ENCODE measurements around the gene PAQR9.

Gene PAQR9

GRCh38 chr3:142940472-142940871, 23.0 kb downstream of the PAQR9 start:
- no peak overlapping the region for H2AK5ac ChIP-seq (ENCODE audit: low read length)
- H3K56ac ChIP-seq (ENCODE audit: low read length): no peak overlapping the region
- no peak overlapping the region for H3K23ac ChIP-seq (ENCODE audit: low read length)
- H3K27me3 ChIP-seq (ENCODE audit: insufficient read depth, low read length, poor library complexity): no peaks in the 10 kb centered on the region
- no peaks in the 10 kb centered on the region for H3K79me1 ChIP-seq (ENCODE audit: low read length)
- WGBS (ENCODE audit: extremely low coverage, insufficient coverage, low lambda C conversion rate): no CpG with 5 or more reads among the region's 4 CpGs
- no peak overlapping the region for H4K5ac ChIP-seq (ENCODE audit: low read length)
- H3K4me1 ChIP-seq (ENCODE audit: control insufficient read depth, low read depth, low read length): no peaks in the 10 kb centered on the region
- H3K4me3 ChIP-seq (ENCODE audit: low read length): no peak overlapping the region
- no peak overlapping the region for H3K4ac ChIP-seq (ENCODE audit: low read depth, low read length)
- H3K36me3 ChIP-seq (ENCODE audit: control insufficient read depth, insufficient read depth, low read length): no peaks in the 10 kb centered on the region
- no peak overlapping the region for H3K4me2 ChIP-seq (ENCODE audit: low read length)
- H3K18ac ChIP-seq (ENCODE audit: low read length): no peak overlapping the region
- H3K9ac ChIP-seq (ENCODE audit: low read length): no peak overlapping the region
- no peak overlapping the region for H2BK120ac ChIP-seq (ENCODE audit: low read depth, low read length)
- DNase-seq: peak; percentile 13
- no peak overlapping the region for H4K8ac ChIP-seq (ENCODE audit: low read depth, low read length)
- H2BK15ac ChIP-seq (replicated peaks; ENCODE audit: low read depth): no peak overlapping the region
- no peaks in the 10 kb centered on the region for H3K79me2 ChIP-seq (ENCODE audit: control insufficient read depth, insufficient read depth, low read length)
- no peak overlapping the region for H2BK5ac ChIP-seq (ENCODE audit: low read length)
- H3K27ac ChIP-seq (ENCODE audit: low read depth, low read length): no peak overlapping the region

GRCh38 chr3:142940000-142940399, 23.5 kb downstream of the PAQR9 start:
- no peak overlapping the region for H3K18ac ChIP-seq (ENCODE audit: low read length)
- H3K4me1 ChIP-seq (ENCODE audit: control insufficient read depth, low read depth, low read length): no peaks in the 10 kb centered on the region
- H3K56ac ChIP-seq (ENCODE audit: low read length): no peak overlapping the region
- H3K36me3 ChIP-seq (ENCODE audit: control insufficient read depth, insufficient read depth, low read length): no peaks in the 10 kb centered on the region
- no peak overlapping the region for H4K8ac ChIP-seq (ENCODE audit: low read depth, low read length)
- H3K27ac ChIP-seq (ENCODE audit: low read depth, low read length): no peak overlapping the region
- H2BK120ac ChIP-seq (ENCODE audit: low read depth, low read length): no peak overlapping the region
- WGBS (ENCODE audit: extremely low coverage, insufficient coverage, low lambda C conversion rate): no CpG with 5 or more reads among the region's 1 CpG
- no peaks in the 10 kb centered on the region for H3K27me3 ChIP-seq (ENCODE audit: insufficient read depth, low read length, poor library complexity)
- no peak overlapping the region for H3K4me3 ChIP-seq (ENCODE audit: low read length)
- H3K79me1 ChIP-seq (ENCODE audit: low read length): no peaks in the 10 kb centered on the region
- no peak overlapping the region for H2AK5ac ChIP-seq (ENCODE audit: low read length)
- H3K23ac ChIP-seq (ENCODE audit: low read length): no peak overlapping the region
- no peak overlapping the region for H2BK5ac ChIP-seq (ENCODE audit: low read length)
- no peak overlapping the region for H3K4ac ChIP-seq (ENCODE audit: low read depth, low read length)
- no peak overlapping the region for H4K5ac ChIP-seq (ENCODE audit: low read length)
- no peak overlapping the region for H2BK15ac ChIP-seq (replicated peaks; ENCODE audit: low read depth)
- H3K4me2 ChIP-seq (ENCODE audit: low read length): no peak overlapping the region
- no peak overlapping the region for H3K9ac ChIP-seq (ENCODE audit: low read length)
- no peak for DNase-seq
- H3K79me2 ChIP-seq (ENCODE audit: control insufficient read depth, insufficient read depth, low read length): no peaks in the 10 kb centered on the region

- no peaks in the 10 kb centered on the region for H3K27me3 ChIP-seq (ENCODE audit: insufficient read depth, low read length, poor library complexity)
- no peak for DNase-seq
- H3K27ac ChIP-seq (ENCODE audit: low read depth, low read length): no peak overlapping the region
- H3K79me2 ChIP-seq (ENCODE audit: control insufficient read depth, insufficient read depth, low read length): no peaks in the 10 kb centered on the region
- no peak overlapping the region for H3K4ac ChIP-seq (ENCODE audit: low read depth, low read length)
- H3K36me3 ChIP-seq (ENCODE audit: control insufficient read depth, insufficient read depth, low read length): no peaks in the 10 kb centered on the region
- H3K4me1 ChIP-seq (ENCODE audit: control insufficient read depth, low read depth, low read length): no peaks in the 10 kb centered on the region
- no peak overlapping the region for H4K5ac ChIP-seq (ENCODE audit: low read length)
- WGBS (ENCODE audit: extremely low coverage, insufficient coverage, low lambda C conversion rate): no CpG with 5 or more reads among the region's 5 CpGs
- no peak overlapping the region for H2BK15ac ChIP-seq (replicated peaks; ENCODE audit: low read depth)
- no peak overlapping the region for H2AK5ac ChIP-seq (ENCODE audit: low read length)
- no peak overlapping the region for H3K18ac ChIP-seq (ENCODE audit: low read length)
- no peak overlapping the region for H3K4me2 ChIP-seq (ENCODE audit: low read length)
- H3K4me3 ChIP-seq (ENCODE audit: low read length): no peak overlapping the region
- no peak overlapping the region for H2BK120ac ChIP-seq (ENCODE audit: low read depth, low read length)
- H3K23ac ChIP-seq (ENCODE audit: low read length): no peak overlapping the region
- H2BK5ac ChIP-seq (ENCODE audit: low read length): no peak overlapping the region
- H3K9ac ChIP-seq (ENCODE audit: low read length): no peak overlapping the region
- H3K79me1 ChIP-seq (ENCODE audit: low read length): no peaks in the 10 kb centered on the region
- no peak overlapping the region for H4K8ac ChIP-seq (ENCODE audit: low read depth, low read length)
- H3K56ac ChIP-seq (ENCODE audit: low read length): no peak overlapping the region
Observed at GRCh38 chr3:142935963-142936362, 27.5 kb downstream of the PAQR9 start.

- H3K4ac ChIP-seq (ENCODE audit: low read depth, low read length): no peak overlapping the region
- no peaks in the 10 kb centered on the region for H3K27me3 ChIP-seq (ENCODE audit: insufficient read depth, low read length, poor library complexity)
- no peak overlapping the region for H2BK120ac ChIP-seq (ENCODE audit: low read depth, low read length)
- DNase-seq: no peak
- no peak overlapping the region for H3K9ac ChIP-seq (ENCODE audit: low read length)
- no CpG with 5 or more reads among the region's 3 CpGs for WGBS (ENCODE audit: extremely low coverage, insufficient coverage, low lambda C conversion rate)
- no peak overlapping the region for H2AK5ac ChIP-seq (ENCODE audit: low read length)
- no peak overlapping the region for H3K23ac ChIP-seq (ENCODE audit: low read length)
- H4K8ac ChIP-seq (ENCODE audit: low read depth, low read length): no peak overlapping the region
- no peak overlapping the region for H2BK5ac ChIP-seq (ENCODE audit: low read length)
- no peak overlapping the region for H2BK15ac ChIP-seq (replicated peaks; ENCODE audit: low read depth)
- no peak overlapping the region for H3K4me2 ChIP-seq (ENCODE audit: low read length)
- no peaks in the 10 kb centered on the region for H3K79me2 ChIP-seq (ENCODE audit: control insufficient read depth, insufficient read depth, low read length)
- H3K56ac ChIP-seq (ENCODE audit: low read length): no peak overlapping the region
- H4K5ac ChIP-seq (ENCODE audit: low read length): no peak overlapping the region
- H3K79me1 ChIP-seq (ENCODE audit: low read length): no peaks in the 10 kb centered on the region
- no peak overlapping the region for H3K27ac ChIP-seq (ENCODE audit: low read depth, low read length)
- no peaks in the 10 kb centered on the region for H3K4me1 ChIP-seq (ENCODE audit: control insufficient read depth, low read depth, low read length)
- no peak overlapping the region for H3K4me3 ChIP-seq (ENCODE audit: low read length)
- no peaks in the 10 kb centered on the region for H3K36me3 ChIP-seq (ENCODE audit: control insufficient read depth, insufficient read depth, low read length)
- no peak overlapping the region for H3K18ac ChIP-seq (ENCODE audit: low read length)
Observed at GRCh38 chr3:142934887-142935269, 28.6 kb downstream of the PAQR9 start.

GRCh38 chr3:142934128-142934886, 29.2 kb downstream of the PAQR9 start:
- Histone ChIP-seq H3K79me1 (ENCODE audit: low read length) (no peaks in the 10 kb centered on the region), H3K56ac (ENCODE audit: low read length) (no peak overlapping the region), H3K4me1 (ENCODE audit: control insufficient read depth, low read depth, low read length) (no peaks in the 10 kb centered on the region), H3K27ac (ENCODE audit: low read depth, low read length) (no peak overlapping the region), H4K8ac (ENCODE audit: low read depth, low read length) (no peak overlapping the region), H3K79me2 (ENCODE audit: control insufficient read depth, insufficient read depth, low read length) (no peaks in the 10 kb centered on the region), H2BK120ac (ENCODE audit: low read depth, low read length) (no peak overlapping the region), H3K9ac (ENCODE audit: low read length) (no peak overlapping the region), H2BK15ac (replicated peaks; ENCODE audit: low read depth) (no peak overlapping the region), H3K4me2 (ENCODE audit: low read length) (no peak overlapping the region), H3K27me3 (ENCODE audit: insufficient read depth, low read length, poor library complexity) (no peaks in the 10 kb centered on the region), H2BK5ac (ENCODE audit: low read length) (no peak overlapping the region), H3K4me3 (ENCODE audit: low read length) (no peak overlapping the region), H3K36me3 (ENCODE audit: control insufficient read depth, insufficient read depth, low read length) (no peaks in the 10 kb centered on the region), H3K18ac (ENCODE audit: low read length) (no peak overlapping the region), H4K5ac (ENCODE audit: low read length) (no peak overlapping the region), H2AK5ac (ENCODE audit: low read length) (no peak overlapping the region), H3K4ac (ENCODE audit: low read depth, low read length) (no peak overlapping the region), H3K23ac (ENCODE audit: low read length) (no peak overlapping the region)
- DNase-seq: no peak
- 100% methylated on average over 1 of the region's 7 CpGs for WGBS (ENCODE audit: extremely low coverage, insufficient coverage, low lambda C conversion rate)

- H3K56ac ChIP-seq (ENCODE audit: low read length): no peak overlapping the region
- H3K4me3 ChIP-seq (ENCODE audit: low read length): no peak overlapping the region
- H3K79me1 ChIP-seq (ENCODE audit: low read length): no peaks in the 10 kb centered on the region
- H4K8ac ChIP-seq (ENCODE audit: low read depth, low read length): no peak overlapping the region
- no peak overlapping the region for H3K18ac ChIP-seq (ENCODE audit: low read length)
- no peak overlapping the region for H2AK5ac ChIP-seq (ENCODE audit: low read length)
- no peak overlapping the region for H2BK5ac ChIP-seq (ENCODE audit: low read length)
- H3K27ac ChIP-seq (ENCODE audit: low read depth, low read length): no peak overlapping the region
- no peaks in the 10 kb centered on the region for H3K79me2 ChIP-seq (ENCODE audit: control insufficient read depth, insufficient read depth, low read length)
- no peaks in the 10 kb centered on the region for H3K4me1 ChIP-seq (ENCODE audit: control insufficient read depth, low read depth, low read length)
- no peak overlapping the region for H2BK15ac ChIP-seq (replicated peaks; ENCODE audit: low read depth)
- no peaks in the 10 kb centered on the region for H3K27me3 ChIP-seq (ENCODE audit: insufficient read depth, low read length, poor library complexity)
- H3K4ac ChIP-seq (ENCODE audit: low read depth, low read length): no peak overlapping the region
- no peak overlapping the region for H4K5ac ChIP-seq (ENCODE audit: low read length)
- no peaks in the 10 kb centered on the region for H3K36me3 ChIP-seq (ENCODE audit: control insufficient read depth, insufficient read depth, low read length)
- H3K9ac ChIP-seq (ENCODE audit: low read length): no peak overlapping the region
- DNase-seq: peak; percentile 80
- H3K23ac ChIP-seq (ENCODE audit: low read length): no peak overlapping the region
- H2BK120ac ChIP-seq (ENCODE audit: low read depth, low read length): no peak overlapping the region
- H3K4me2 ChIP-seq (ENCODE audit: low read length): no peak overlapping the region
- no CpG with 5 or more reads among the region's 6 CpGs for WGBS (ENCODE audit: extremely low coverage, insufficient coverage, low lambda C conversion rate)
Observed at GRCh38 chr3:142931222-142931621, 32.3 kb downstream of the PAQR9 start.
